ENCODE measurements around the gene SIPA1L3. TPM values are rescaled to one million over a fixed set of nuclear protein-coding genes. Genes with fewer than 3 reads are reported as not detected.

SIPA1L3 gene
- total and polyA plus RNA-seq, 2 experiments from 2014 or later = 13.7 to 23.3 TPM

GRCh38 chr19:37981785-37982475 lies 74.9 kb downstream of the SIPA1L3 start:
- H3K4me2 ChIP-seq = peak overlapping the region; percentile 35
- peaks cover 86% of the 10 kb centered on the region for H3K79me2 ChIP-seq
- H3K9me3 ChIP-seq (ENCODE audit: low read depth) = no peaks in the 10 kb centered on the region
- no peaks in the 10 kb centered on the region for H4K20me1 ChIP-seq (ENCODE audit: insufficient read depth, poor library complexity, severe bottlenecking)
- WGBS (ENCODE audit: low lambda C conversion rate, missing lambda C conversion rate) = 70% methylated on average over 13 of the region's 13 CpGs
- H2AFZ ChIP-seq = no peak overlapping the region
- peaks cover 25% of the 10 kb centered on the region for H3K4me1 ChIP-seq (ENCODE audit: insufficient read depth)
- H3K9me2 ChIP-seq (replicated peaks; ENCODE audit: insufficient read depth) = no peaks in the 10 kb centered on the region
- TF ChIP-seq EZH2phosphoT487 (IDR thresholded peaks at IDR 0.05; ENCODE audit: low read depth, severe bottlenecking, unreplicated experiment) = no peak
- TF ChIP-seq EZH2 (IDR thresholded peaks at IDR 0.05; ENCODE audit: borderline replicate concordance) = no peak
- TF ChIP-seq, protein P1, sequence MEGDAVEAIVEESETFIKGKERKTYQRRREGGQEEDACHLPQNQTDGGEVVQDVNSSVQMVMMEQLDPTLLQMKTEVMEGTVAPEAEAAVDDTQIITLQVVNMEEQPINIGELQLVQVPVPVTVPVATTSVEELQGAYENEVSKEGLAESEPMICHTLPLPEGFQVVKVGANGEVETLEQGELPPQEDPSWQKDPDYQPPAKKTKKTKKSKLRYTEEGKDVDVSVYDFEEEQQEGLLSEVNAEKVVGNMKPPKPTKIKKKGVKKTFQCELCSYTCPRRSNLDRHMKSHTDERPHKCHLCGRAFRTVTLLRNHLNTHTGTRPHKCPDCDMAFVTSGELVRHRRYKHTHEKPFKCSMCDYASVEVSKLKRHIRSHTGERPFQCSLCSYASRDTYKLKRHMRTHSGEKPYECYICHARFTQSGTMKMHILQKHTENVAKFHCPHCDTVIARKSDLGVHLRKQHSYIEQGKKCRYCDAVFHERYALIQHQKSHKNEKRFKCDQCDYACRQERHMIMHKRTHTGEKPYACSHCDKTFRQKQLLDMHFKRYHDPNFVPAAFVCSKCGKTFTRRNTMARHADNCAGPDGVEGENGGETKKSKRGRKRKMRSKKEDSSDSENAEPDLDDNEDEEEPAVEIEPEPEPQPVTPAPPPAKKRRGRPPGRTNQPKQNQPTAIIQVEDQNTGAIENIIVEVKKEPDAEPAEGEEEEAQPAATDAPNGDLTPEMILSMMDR (IDR thresholded peaks at IDR 0.05; ENCODE audit: poor library complexity) = no peak
- peak; percentile 60 for DNase-seq (ENCODE audit: low spot score)
- H3K27ac ChIP-seq = peak overlapping the region; percentile 51
- H3K27me3 ChIP-seq = no peaks in the 10 kb centered on the region
- no peak overlapping the region for H3K4me3 ChIP-seq
- no peaks in the 10 kb centered on the region for H3K36me3 ChIP-seq (replicated peaks; ENCODE audit: insufficient read depth, low read depth)

GRCh38 chr19:37982655-37983054 lies 75.6 kb downstream of the SIPA1L3 start:
- Histone ChIP-seq H3K36me3 (replicated peaks; ENCODE audit: insufficient read depth, low read depth) (no peaks in the 10 kb centered on the region), H3K4me3 (no peak overlapping the region), H3K27me3 (no peaks in the 10 kb centered on the region), H3K4me1 (ENCODE audit: insufficient read depth) (peaks cover 25% of the 10 kb centered on the region), H2AFZ (no peak overlapping the region), H3K4me2 (no peak overlapping the region), H4K20me1 (ENCODE audit: insufficient read depth, poor library complexity, severe bottlenecking) (no peaks in the 10 kb centered on the region), H3K9me3 (ENCODE audit: low read depth) (no peaks in the 10 kb centered on the region), H3K9me2 (replicated peaks; ENCODE audit: insufficient read depth) (no peaks in the 10 kb centered on the region), H3K79me2 (peaks cover 86% of the 10 kb centered on the region), H3K27ac (peak overlapping the region; percentile 51)
- TF ChIP-seq EZH2phosphoT487 (IDR thresholded peaks at IDR 0.05; ENCODE audit: low read depth, severe bottlenecking, unreplicated experiment) (no peak), EZH2 (IDR thresholded peaks at IDR 0.05; ENCODE audit: borderline replicate concordance) (no peak)
- TF ChIP-seq, protein P1 (IDR thresholded peaks at IDR 0.05; ENCODE audit: poor library complexity) = no peak
- no peak for DNase-seq (ENCODE audit: low spot score)
- WGBS (ENCODE audit: low lambda C conversion rate, missing lambda C conversion rate) = 100% methylated on average over 5 of the region's 5 CpGs

- Histone ChIP-seq H3K79me2 (peaks cover 84% of the 10 kb centered on the region), H3K9me3 (ENCODE audit: low read depth) (no peaks in the 10 kb centered on the region), H4K20me1 (ENCODE audit: insufficient read depth, poor library complexity, severe bottlenecking) (peaks cover 2% of the 10 kb centered on the region), H3K27me3 (no peaks in the 10 kb centered on the region), H2AFZ (no peak overlapping the region), H3K4me1 (ENCODE audit: insufficient read depth) (peaks cover 28% of the 10 kb centered on the region), H3K36me3 (replicated peaks; ENCODE audit: insufficient read depth, low read depth) (no peaks in the 10 kb centered on the region), H3K9me2 (replicated peaks; ENCODE audit: insufficient read depth) (no peaks in the 10 kb centered on the region), H3K4me3 (no peak overlapping the region), H3K4me2 (no peak overlapping the region), H3K27ac (no peak overlapping the region)
- TF ChIP-seq, protein P1 (IDR thresholded peaks at IDR 0.05; ENCODE audit: poor library complexity) = no peak
- TF ChIP-seq EZH2 (IDR thresholded peaks at IDR 0.05; ENCODE audit: borderline replicate concordance) (no peak), EZH2phosphoT487 (IDR thresholded peaks at IDR 0.05; ENCODE audit: low read depth, severe bottlenecking, unreplicated experiment) (no peak)
- DNase-seq (ENCODE audit: low spot score) = no peak
- WGBS (ENCODE audit: low lambda C conversion rate, missing lambda C conversion rate) = 89% methylated on average over 10 of the region's 10 CpGs
Measured at GRCh38 chr19:37983153-37983552, 76.1 kb downstream of the SIPA1L3 start.
